Mucosa of descending colon (tissue), 3 donors: ENCODE measurements around the gene GPR132. TPM values are rescaled to one million over a fixed set of nuclear protein-coding genes. Genes with fewer than 3 reads are reported as not detected.

Experiments
- ATAC-seq: fragments of 200-7000 bp; cut with Tn5 transposase; one replicate; pipeline ENCODE4 v1.9.1; 2020; ENCODE audit warnings: mild to moderate bottlenecking, moderate library complexity
- DNase-seq, 3 donors: peaks; one replicate each; pipeline ENCODE4 v3.0.0-alpha.2; 2020
- H3K36me3 ChIP-seq: fragments of 200-600 bp; one replicate; pipeline ENCODE4 v1.8.0; 2021; ENCODE audit warnings: low read depth, mild to moderate bottlenecking
- H3K4me1 ChIP-seq: fragments of 200-600 bp; one replicate; pipeline ENCODE4 v1.8.0; 2021; ENCODE audit warnings: low read depth, mild to moderate bottlenecking
- H3K4me3 ChIP-seq: fragments of 200-600 bp; one replicate; pipeline ENCODE4 v1.8.0; 2021; ENCODE audit warnings: mild to moderate bottlenecking
- H3K9me3 ChIP-seq: fragments of 200-600 bp; one replicate; pipeline ENCODE4 v1.8.0; 2021; ENCODE audit warnings: mild to moderate bottlenecking
- intact Hi-C, 2 donors: fragments of 100-400 bp; cut with DNase I in 1 of 2; cut with micrococcal nuclease in 1 of 2; formaldehyde crosslinking; loops; one replicate each; pipeline versions ENCODE4 v1.11.0 to v1.11.1; 2022; cut with DNase I, micrococcal nuclease
- total RNA-seq, 3 donors: library from RNA; stranded (reverse); fragmentation: NEBNext Ultra II Directional in 2 of 3; extraction: Animal tissue kit (Norgen Biotek cat#: 25700) in 2 of 3; gene quantifications; one replicate each; pipeline versions ENCODE4 v1.2.1 to v1.2.4, GENCODE V29; 2021 to 2023
- TF ChIP-seq, protein P1 (sequence below): fragments of 200-600 bp; IDR thresholded peaks from one replicate; pipeline ENCODE4 v1.8.0; 2022; ENCODE audit warnings: antibody characterized with exemption, mild to moderate bottlenecking
- donor health status: DM: no; HTN: no; CAD: no; lungs with moderate emphysema.
- donor health status: DM: no; HTN: no; CAD: no.
- donor health status: DM: no; HTN: yes; CAD: no.

The GPR132 gene
- total RNA-seq, 3 donors from 2014 or later: 1.7 to 4.0 (median 3.1) TPM

GRCh38 chr14:105089746-105090492, 24.7 kb upstream of the GPR132 start:
- peak in 2 of 3 donors; percentile 46 to 60 for DNase-seq
- H3K4me1 ChIP-seq: peaks cover 53% of the 10 kb centered on the region
- no peaks in the 10 kb centered on the region for H3K9me3 ChIP-seq
- no peak overlapping the region for H3K4me3 ChIP-seq
- TF ChIP-seq, protein P1, sequence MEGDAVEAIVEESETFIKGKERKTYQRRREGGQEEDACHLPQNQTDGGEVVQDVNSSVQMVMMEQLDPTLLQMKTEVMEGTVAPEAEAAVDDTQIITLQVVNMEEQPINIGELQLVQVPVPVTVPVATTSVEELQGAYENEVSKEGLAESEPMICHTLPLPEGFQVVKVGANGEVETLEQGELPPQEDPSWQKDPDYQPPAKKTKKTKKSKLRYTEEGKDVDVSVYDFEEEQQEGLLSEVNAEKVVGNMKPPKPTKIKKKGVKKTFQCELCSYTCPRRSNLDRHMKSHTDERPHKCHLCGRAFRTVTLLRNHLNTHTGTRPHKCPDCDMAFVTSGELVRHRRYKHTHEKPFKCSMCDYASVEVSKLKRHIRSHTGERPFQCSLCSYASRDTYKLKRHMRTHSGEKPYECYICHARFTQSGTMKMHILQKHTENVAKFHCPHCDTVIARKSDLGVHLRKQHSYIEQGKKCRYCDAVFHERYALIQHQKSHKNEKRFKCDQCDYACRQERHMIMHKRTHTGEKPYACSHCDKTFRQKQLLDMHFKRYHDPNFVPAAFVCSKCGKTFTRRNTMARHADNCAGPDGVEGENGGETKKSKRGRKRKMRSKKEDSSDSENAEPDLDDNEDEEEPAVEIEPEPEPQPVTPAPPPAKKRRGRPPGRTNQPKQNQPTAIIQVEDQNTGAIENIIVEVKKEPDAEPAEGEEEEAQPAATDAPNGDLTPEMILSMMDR: no peak
- no peak for ATAC-seq
- intact Hi-C loops: loop anchor here in 1 of 2 donors (10.0 kb wide), 1 partner anchor 75 kb away; the partner anchor contains the start of gene JAG2
- no peaks in the 10 kb centered on the region for H3K36me3 ChIP-seq

- Histone ChIP-seq H3K9me3 (no peaks in the 10 kb centered on the region), H3K4me3 (no peak overlapping the region), H3K4me1 (peaks cover 49% of the 10 kb centered on the region), H3K36me3 (no peaks in the 10 kb centered on the region)
- TF ChIP-seq, protein P1: no peak
- ATAC-seq (no peak), DNase-seq (peak in 2 of 3 donors; percentile 44 to 55)
- intact Hi-C loops: no loop called here
Measured at GRCh38 chr14:105088812-105089745, 23.8 kb upstream of the GPR132 start.

- H3K4me3 ChIP-seq: no peak overlapping the region
- intact Hi-C loops: no loop called here
- H3K9me3 ChIP-seq: no peaks in the 10 kb centered on the region
- peaks cover 47% of the 10 kb centered on the region for H3K4me1 ChIP-seq
- H3K36me3 ChIP-seq: no peaks in the 10 kb centered on the region
- ATAC-seq (no peak), DNase-seq (peak in 2 of 3 donors; percentile 64 to 72)
- TF ChIP-seq, protein P1: no peak
Measured at GRCh38 chr14:105087963-105088811, 23.0 kb upstream of the GPR132 start.

- ATAC-seq: no peak
- peak overlapping the region; percentile 10 for H3K4me3 ChIP-seq
- H3K36me3 ChIP-seq: no peaks in the 10 kb centered on the region
- peaks cover 43% of the 10 kb centered on the region for H3K4me1 ChIP-seq
- intact Hi-C loops: no loop called here
- peak in 2 of 3 donors; percentile 57 to 58 for DNase-seq
- TF ChIP-seq, protein P1: no peak
- no peaks in the 10 kb centered on the region for H3K9me3 ChIP-seq
Measured at GRCh38 chr14:105087308-105087962, 22.2 kb upstream of the GPR132 start.
